Measurements from ENCODE around the gene PHACTR2.

Gene PHACTR2

DNA sequence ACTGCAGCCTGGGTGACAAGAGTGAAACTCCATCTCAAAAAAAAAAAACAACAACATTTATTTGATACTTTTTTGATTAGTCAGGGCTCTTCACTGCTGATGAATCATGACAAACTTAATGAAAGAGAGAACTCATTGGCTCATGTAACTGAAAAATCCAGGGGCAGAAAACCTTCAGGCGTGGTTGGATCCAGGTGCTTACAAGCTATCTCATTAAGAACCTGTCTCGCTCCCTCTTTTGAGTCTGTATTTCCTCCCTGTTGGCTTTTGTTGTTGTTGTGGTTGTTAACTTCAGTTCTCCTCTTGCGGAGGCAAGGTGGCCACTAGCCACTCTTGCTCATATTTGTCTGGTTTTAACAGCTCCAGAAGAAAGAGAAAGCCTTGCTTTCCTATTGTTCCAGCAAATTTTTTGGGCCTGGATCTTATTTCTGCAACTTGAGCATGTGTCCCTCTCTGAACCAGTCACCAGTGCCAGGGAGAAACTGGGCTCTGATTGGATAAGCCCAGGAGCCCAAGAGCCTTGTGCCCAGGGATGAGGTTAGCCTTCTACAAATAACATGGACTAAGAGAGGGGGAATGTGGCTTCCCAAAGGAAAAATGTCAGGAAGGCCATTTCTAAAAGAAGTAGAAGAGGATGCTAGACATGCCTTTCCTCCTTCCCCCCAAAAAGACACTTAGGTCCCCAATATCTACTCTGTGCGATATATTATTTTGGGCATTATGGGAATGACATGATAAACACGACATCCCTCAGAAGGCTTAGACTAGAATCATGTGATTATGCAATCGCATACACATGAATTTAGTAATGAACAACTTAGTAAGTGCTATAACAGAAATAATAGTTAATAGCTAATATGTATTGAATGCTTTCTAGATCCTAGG is 64.5 kb downstream of the PHACTR2 start:
- DNase-seq (ENCODE audit: low read depth) = no peak

DNA sequence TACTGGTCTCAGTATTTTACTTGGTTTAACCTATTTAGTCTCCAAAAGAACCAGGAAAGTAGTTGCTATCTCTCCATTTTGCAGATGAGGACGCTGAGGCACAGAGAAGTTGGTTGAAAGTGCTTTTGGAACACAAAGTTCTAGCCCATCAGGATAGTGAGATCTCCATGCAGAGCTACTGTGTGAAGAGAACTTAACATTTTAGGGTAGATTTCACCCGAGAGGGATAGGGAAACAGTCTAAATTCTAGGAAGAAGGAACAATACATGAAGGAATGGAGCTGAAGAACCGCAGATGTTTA is 65.1 kb downstream of the PHACTR2 start:
- no peak for DNase-seq (ENCODE audit: low read depth)

DNA sequence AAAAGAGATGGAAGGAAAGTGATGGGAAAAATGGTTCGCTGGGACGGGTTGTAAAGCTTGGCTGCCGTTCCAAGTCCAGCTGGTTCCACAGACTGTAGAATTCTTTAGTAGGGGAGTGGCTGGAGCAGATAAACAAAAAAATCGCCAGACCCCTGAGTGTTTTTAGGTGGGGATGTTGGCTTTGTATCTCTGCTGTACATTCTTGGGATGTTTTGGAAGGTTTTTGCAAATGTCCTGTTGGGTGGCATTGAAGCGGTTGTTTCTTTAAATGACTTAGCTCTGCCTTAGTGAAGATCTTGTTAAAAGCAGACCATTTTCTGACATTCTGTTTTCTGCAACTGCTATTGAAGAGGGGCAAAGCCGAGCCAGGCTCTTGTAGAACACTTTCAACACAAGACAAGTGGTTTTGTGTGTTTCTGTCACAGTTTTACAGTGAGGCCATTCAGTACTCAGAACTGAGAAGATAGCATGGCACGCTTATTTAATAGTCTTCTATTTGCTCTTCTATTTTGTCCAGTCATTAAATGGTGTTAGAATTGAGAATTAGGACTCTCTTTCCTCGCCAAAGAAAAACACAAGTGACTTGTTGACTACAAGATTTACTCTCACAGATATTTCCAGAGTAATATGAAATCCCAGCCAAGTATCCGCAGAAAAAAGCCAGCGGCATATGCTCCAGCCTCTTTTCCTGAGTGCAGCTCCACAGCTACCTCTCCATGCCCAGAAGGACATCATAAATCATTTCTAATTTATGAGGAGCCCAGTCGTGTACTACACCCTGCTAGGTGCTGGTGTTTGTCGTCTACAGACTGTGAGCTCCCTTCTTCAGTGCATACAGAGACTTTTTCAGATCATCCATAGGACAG is 65.8 kb downstream of the PHACTR2 start:
- DNase-seq (ENCODE audit: low read depth) = no peak

DNA sequence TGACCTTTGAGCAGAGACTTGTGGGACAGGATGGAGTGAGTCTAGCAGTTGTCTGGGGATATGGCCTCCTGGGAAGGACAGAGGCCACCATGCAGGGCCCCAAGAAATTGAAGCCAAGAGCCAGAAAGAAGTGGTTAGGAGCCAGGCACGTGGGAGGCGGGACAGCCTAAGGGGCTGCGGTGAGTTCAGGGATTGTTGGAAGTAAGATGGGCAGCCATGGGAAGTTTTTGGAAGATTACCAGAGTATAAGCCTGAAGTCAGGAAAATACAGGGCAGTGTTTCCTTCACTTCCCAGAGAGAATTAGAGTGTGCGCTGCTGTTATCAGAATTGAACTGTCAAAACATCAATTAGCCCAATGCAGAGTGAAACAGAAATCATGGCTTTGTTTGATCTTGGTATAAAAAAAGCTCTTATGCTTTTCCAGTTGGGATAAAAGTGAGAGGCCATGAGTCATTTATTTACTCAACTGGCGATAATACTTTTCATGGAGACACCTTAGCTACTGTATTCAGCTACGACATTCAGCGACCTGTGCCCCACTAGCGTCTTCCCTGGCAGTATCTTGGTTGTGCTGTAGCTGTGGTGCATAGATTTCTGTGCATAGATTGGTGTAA is 66.9 kb downstream of the PHACTR2 start:
- no peak for DNase-seq (ENCODE audit: low read depth)

DNA sequence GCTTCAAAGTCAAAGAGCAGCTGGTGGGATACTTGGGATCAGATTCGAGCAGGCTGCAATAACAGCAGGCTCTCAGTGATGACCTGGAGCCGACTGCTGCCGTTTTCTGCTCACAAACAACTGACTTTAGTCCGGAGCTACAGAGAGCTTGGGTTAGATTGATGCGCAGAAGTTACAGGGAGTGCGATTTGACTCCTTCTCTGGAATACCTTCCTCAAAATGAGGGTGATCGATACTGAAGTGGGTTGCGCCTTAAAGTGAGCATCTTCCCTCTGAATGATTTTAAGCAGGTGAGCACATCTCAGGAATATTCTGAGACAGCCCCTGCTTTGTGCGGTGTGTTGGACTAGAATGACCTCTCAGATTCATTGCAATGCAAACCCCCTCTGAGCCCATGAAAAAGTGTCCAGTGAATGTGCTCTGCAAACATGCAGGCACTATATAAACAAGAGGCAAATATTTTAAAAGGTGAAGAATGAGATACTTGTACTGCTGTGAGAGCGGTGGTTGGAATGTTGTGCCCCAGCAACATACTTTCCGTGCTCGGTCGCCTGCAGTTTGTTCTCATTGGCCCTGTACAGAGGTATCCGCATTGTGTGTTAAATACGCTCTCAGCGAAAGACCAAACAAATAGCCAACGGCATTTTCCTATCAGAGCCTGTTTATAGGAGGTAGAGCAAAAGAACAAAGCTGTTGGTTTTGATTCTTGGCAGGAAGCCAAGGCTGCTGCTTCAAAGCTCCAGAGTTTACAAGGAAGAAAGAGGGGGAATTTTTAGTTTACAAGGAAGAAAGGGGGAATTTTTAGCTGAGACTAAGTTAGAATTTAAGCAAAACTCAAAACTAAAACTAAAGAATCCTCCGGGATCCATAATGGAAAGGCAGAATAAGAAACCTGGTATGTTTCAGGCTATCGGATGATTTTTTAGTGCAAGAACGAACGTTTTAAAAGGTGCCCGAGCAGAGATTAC is 67.7 kb downstream of the PHACTR2 start:
- DNase-seq (ENCODE audit: low read depth) = no peak

DNA sequence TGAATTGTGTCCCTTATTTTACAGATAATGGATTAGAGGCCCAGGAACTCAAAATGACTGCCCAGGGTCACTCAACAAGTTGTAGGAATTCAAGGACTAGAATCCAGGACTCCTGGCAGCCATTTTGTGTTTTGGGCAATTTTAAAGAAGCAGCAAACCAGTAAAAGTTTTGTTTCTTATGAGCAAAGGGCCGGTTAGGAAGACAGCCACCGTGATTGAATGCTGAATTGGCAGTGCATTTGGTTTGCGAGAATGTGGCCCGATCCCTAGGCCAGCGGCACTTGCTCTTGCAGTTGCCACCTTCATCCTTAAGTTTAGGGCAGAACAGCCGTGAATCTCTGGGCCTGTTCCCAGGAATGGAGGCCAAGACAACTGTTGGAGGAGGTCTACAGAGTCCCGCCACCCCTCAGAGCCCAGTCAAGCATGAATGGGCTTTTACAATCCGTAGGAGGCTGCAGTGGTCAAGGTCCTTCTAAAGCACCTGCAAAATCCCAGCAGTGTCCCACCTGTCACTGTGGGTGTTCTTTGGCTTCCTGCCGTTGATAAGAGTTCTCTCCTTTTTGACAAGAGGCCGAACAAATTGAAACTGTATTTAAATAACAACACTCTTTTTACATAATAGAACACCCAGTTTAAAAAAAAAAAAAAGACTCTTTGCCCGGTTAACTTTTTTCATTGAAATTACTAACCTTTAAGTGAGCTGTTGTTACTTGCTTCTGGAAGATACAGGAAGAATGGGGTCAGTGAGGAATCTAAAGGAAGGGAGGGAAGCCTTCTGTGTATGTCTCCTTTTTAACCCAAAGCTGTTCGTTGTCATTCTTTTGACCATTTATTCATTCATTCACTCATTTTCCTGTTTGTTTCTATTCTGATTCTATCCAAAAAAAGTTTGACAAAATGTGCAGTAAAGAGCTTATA is 68.7 kb downstream of the PHACTR2 start:
- no peak for DNase-seq (ENCODE audit: low read depth)

DNA sequence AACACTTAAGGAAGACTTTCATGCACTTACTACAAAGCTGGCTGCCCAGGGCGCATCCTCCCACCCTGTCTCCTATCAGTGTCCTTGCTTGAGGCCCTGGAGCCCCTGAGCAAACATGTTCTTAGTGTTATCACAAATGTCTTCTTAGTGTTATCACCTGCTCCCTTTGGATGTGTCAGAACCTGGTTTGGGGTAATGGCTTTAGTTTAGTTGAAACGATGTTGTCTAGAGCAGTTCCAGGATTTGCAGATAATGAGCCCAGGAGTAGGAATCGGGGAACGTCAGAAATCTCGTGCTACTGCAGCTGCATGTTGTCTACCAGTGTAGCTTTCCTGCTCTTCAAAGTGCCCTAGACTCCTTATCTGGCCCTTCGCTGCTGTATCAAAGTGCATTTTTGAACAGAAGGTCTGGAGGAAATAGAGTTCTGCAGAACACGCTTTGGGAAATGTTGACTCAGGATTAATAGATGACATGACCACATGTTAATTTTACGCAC is 69.6 kb downstream of the PHACTR2 start:
- DNase-seq (ENCODE audit: low read depth) = no peak

DNA sequence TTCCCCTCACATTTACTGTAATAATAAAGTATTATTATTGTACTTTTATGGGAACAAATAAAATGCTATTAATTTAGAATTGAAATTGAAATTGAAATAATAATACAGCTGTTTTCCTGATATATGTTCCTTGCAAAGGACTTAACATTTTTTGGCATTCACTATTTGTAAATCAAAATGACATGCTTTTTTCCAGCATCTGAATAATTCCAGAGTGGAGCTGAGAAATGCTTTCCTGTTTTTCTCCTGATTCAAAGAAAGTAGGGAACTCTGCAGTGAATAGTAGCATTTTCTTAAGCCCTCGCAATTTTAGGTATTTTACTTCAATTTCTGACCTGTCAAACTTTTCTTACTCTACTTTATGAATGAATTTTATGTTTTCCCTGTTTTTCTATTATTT is 72.1 kb downstream of the PHACTR2 start:
- DNase-seq (ENCODE audit: low read depth) = no peak

DNA sequence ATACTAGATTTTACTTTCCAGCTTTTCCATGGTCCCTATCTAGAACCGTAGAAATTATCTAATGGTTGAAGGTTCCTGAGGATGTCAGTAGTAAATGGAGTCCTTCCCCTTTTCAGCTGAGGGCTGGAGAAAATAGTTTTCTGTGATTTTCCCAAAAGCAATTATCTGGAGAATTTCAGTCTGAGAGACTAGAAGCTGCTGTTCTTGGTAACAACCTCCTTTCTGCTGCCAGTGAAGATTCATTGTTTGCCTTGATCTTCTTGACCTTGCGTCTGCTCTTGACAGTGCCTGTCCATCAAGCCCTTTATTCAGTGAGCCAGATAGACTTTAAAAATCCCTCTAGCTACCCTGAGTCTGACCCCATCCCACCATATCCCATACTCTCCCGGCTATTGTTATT is 73.1 kb downstream of the PHACTR2 start:
- DNase-seq (ENCODE audit: low read depth) = no peak

DNA sequence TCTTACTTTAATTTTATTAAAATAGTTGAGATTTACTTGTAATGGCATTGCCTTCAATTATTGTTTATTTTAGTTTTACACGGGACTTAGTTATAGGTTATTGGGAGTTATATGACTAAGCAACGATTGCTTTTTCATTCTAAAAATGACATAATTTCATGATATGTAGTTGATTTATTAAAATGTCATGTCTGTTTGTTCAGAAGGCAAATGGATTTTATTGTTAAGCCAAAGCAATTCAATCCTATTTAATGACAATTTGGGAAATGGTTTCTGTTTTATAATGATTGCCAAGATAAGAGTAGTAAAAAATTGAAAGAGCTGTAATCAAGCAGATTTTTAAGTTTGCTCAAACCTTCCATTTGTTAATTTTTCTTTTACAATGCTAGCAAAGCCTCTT is 74.7 kb downstream of the PHACTR2 start:
- DNase-seq (ENCODE audit: low read depth) = no peak

DNA sequence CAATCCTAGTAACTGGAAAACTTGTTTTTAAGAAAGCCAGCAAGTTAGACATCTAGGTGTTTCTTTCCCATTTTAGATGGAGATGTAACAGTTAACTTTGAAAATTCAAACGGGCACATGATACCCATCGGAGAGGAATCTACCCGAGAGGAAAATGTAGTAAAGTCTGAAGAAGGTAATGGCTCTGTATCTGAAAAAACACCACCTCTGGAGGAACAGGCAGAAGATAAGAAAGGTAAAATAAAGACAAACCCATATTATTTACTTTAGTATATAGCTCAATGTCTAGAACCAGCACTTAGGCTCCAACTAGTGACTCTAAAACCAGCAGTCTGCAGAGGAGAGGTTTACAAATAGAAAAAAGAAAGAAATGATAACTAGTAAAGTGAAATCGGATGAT is 75.9 kb downstream of the PHACTR2 start:
- DNase-seq (ENCODE audit: low read depth) = no peak

DNA sequence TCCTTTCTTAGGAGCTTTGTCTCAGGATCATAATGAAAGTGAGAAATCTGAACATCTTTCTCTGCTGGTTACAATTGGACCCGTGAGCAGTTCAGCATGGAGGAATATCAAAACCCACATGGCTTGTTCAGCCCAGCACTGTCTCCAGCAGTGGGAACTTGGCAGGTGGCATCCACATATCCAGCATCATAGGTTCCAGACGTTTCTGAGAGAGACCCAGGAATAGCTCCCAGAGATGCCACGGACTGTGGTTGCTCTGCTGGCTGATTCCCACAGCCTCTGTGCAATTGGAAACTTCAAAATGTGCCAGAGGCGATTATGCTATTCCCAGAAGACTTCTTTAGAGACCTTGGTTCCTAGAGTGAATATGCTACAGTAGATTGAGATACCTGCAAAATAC is 76.4 kb downstream of the PHACTR2 start:
- no peak for DNase-seq (ENCODE audit: low read depth)

DNA sequence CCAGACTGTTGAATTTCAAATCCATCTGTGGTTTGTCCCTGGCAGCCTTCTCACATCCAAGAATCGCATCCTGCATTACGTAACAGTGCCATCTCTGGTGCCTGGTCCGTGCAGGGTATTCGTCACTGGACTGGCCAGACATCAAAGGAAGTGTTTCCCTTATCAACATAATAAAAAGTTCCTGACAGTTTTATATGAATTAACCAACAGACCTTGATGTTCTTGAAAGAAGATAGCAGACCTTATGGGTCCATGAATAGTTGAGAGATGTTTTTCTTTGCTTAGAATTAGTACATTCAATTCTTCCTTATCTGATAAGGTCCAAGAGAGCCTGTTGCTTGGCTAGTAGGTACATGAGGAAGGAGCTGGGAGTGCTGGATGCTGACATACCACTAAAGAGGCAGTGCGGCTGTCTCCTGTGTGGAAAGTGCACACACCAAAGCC is 77.6 kb downstream of the PHACTR2 start:
- DNase-seq (ENCODE audit: low read depth) = no peak

DNA sequence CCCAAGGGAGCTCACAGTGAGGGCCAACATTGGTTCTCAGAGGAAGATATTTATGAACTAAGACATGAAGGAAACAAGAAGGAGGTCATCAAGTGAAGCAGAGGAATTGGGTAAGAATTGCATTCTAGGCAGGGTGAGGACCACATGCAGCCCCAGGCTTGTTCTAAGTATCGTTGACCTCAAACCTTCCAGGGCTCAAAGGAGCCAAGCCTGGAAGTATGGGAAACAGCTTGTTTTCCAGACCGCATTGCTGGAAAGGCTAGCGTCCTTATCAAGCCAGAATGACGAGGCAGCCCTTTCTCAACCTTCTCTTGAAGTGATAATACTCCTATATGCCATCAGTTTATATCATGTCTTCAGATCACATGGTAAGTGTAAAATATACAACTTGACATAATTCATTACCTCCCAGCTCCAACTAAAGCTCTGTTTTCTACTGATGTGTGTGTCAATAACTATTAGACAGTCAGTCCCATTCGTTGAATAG is 79.6 kb downstream of the PHACTR2 start:
- DNase-seq (ENCODE audit: low read depth) = no peak

DNA sequence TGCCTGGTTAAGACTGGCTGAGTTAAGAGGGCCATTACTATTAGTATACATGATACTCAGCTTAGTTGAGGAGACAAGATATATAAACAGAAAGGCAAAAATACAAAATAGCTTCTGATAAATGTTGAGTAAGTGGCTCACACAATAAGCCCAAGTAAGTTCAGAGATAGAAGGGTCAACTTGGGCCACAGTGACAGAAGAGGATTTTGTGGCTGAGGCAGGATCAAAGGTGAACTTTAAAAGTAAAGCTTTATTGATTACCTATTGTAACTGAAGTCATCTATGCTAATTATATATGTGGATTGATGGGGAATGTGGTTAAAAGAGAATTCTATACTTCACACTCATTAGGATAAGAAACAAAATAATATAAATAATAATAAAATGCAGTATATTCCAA is 80.8 kb downstream of the PHACTR2 start:
- no peak for DNase-seq (ENCODE audit: low read depth)

DNA sequence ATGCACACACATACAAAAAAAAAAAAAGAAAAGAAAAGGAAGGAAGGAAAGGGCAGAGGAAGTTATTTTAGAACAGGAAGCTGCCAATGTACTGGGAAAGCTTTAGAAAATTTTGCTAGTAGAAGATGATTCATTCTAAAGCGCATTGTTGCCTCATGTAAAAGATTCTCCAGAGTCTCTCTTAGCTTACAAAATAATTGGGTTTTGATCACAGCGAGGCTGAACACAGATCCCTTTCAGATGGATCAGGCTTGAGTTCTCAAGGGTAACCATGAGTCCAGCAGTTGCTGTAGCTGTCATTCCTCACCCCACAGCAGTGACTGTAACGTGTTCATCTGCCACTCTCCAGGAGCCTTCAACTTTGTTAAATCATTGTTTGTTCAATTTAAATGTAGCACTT is 81.9 kb downstream of the PHACTR2 start:
- no peak for DNase-seq (ENCODE audit: low read depth)

DNA sequence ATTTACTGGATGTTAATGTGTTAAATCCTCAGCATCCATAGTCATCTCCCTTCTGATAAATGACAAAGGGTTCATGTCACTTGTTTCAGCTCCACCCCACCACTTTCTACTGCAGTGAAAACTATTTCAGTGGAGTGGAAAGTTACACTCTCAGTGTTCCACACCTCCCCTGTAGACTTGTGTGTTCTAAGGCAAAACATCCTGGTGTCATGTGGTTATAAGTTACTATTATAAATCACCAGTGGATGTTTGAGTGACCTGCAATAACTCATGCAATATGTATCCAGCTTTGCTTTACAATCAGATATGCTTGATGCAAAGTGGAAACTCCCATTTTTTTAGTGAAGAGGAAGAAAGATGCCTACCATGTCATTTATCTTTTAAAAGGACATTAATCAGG is 83.3 kb downstream of the PHACTR2 start:
- no peak for DNase-seq (ENCODE audit: low read depth)

DNA sequence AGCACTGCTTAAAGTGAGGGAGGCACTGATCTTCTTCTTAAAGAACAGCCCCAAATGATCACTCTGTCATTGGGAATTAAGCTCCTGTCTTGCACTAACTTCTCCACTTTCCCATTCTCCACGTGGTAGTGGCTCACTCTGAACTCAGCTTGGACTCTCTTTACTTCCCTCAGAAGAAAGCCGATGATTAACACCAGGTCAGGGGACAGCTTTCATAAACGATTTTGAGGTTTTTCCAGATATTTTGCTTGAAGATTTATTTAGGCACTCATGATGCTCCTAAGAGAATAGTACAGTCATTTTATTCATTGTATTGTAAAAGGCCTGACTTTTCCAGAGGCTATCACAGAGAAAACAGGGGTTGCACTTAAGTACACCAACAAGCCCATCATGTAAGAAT is 84.4 kb downstream of the PHACTR2 start:
- no peak for DNase-seq (ENCODE audit: low read depth)

DNA sequence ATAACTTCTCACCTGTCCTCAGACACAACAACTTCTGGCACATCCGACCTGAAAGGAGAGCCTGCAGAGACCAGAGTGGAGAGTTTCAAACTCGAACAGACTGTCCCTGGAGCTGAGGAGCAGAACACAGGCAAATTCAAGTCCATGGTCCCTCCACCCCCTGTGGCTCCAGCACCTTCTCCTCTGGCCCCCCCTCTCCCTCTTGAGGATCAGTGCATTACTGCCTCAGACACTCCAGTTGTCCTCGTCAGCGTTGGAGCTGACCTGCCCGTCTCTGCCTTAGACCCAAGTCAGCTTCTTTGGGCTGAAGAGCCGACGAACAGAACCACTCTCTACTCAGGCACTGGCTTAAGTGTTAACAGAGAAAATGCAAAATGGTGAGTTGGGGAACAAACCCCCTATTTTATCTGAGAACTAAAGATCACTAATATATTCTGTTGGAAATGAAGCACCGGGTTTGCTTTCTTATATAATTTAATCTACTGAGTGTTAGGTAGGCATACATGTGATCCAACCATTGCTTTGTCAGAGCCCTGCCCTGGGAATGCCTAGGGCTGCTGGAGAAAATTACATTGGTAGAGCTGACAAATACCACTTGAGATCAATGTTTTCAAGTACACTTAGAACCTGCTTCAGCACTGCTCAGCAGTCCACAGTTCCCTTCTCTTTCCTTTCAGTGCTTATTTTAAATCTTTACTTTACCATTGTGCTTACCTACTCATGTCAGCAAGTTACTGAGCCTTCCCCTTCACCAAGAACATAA is 87.8 kb downstream of the PHACTR2 start:
- DNase-seq (ENCODE audit: low read depth) = no peak

DNA sequence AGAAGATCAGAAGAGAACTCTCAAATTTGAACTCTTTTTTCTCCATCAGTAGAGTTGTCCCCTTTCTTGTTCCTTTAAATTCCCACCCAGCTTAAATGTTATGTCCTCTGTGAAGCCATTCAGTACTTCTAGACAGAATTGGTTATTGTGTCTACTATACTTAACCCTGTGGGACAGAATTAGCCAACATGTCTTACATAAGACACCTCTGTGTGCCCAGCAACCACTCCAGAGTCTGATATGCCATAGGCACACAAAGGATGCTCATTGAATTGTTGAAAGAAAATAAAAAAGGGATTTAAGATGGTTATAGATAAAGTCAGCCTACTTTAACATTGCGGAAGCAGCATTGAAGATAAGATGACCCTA is 88.4 kb downstream of the PHACTR2 start:
- no peak for DNase-seq (ENCODE audit: low read depth)
